Urinary bladder (tissue), 4 donors: ENCODE results near the gene PLAU. TPM values are rescaled to one million over a fixed set of nuclear protein-coding genes. Genes with fewer than 3 reads are reported as not detected.
"Not testable (repeated sequence)": the region's sequence is repeated elsewhere in the genome, so short reads cannot be mapped to it uniquely, and the experiment has no call there.

ENCODE experiments used
- DNase-seq: peaks from one replicate; pipeline ENCODE4 v3.0.0-alpha.2; 2015; ENCODE audit errors: extremely low spot score
- H3K27ac ChIP-seq: one replicate; pipeline ENCODE4 v1.5.1; 2013; ENCODE audit warnings: low read depth, mild to moderate bottlenecking, moderate library complexity
- H3K36me3 ChIP-seq: one replicate; pipeline ENCODE4 v1.6.1; 2013; ENCODE audit warnings: mild to moderate bottlenecking, moderate library complexity; ENCODE audit not compliant: insufficient read depth
- H3K4me1 ChIP-seq: one replicate; pipeline ENCODE4 v1.6.1; 2013; ENCODE audit warnings: mild to moderate bottlenecking, moderate library complexity; ENCODE audit not compliant: insufficient read depth
- H3K4me3 ChIP-seq: one replicate; pipeline ENCODE4 v1.5.1; 2013; ENCODE audit warnings: low read depth, low read length
- WGBS: extraction: QIAGEN DNeasy Blood & Tissue Kit; methylation state at CpG from one replicate; pipeline ENCODE4 v1.1.7; 2013; 5-methylcytosine and 5-hydroxymethylcytosine counted together
- polyA plus RNA-seq: library from polyadenylated mRNA; stranded (reverse); fragments of 200-250 nt; gene quantifications from one replicate; pipeline ENCODE4 v1.2.3, GENCODE V29; 2013
- total RNA-seq: library from RNA; depleted of rRNA; stranded (reverse); fragments of >200 nt; gene quantifications from one replicate; pipeline ENCODE4 v1.2.3, GENCODE V29; 2014
- donor health status: healthy with polysubstance abuse.
- donor health status: healthy.

Gene PLAU
- total and polyA plus RNA-seq, 2 donors = 9.5 to 10.0 TPM

DNA sequence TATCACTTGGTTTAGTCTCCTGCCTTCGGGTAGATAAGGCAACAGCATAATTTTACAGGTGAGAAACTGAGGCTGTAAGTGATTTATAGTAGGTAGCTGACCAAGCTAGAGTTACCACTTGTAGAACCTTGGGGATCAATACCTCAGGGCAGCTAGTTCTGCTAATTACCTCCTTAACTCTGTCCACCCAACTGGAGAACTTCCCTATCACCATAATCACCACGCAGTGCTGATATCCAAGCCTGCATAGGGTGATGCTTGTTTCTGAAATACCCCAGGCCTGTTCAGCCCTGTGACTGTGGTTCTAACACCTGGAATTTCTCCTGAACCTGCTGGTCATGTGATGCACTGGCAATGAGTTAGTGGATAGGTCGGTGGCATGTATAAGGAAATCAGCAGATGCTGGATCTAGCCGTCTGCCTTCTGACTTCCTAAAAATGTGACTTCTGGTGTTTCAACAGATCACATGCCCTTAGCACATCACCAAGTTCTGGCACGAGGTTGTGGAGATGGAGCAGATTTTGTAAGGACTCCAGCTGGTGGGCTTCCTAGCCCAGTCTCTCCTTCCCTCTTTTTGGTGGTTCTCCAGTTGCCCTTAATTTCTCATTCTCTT, 15.3 kb downstream of the PLAU start:
- DNase-seq = no peak
- H3K36me3 ChIP-seq = no peaks in the 10 kb centered on the region
- H3K27ac ChIP-seq = no peak overlapping the region
- no peak overlapping the region for H3K4me3 ChIP-seq
- 87% methylated on average over 5 of the region's 5 CpGs for WGBS
- no peaks in the 10 kb centered on the region for H3K4me1 ChIP-seq

GRCh38 chr10:73930630-73931327, 19.8 kb downstream of the PLAU start:
- H3K36me3 ChIP-seq, H3K27ac ChIP-seq, H3K4me3 ChIP-seq, H3K4me1 ChIP-seq, DNase-seq: not testable (repeated sequence)
- 81% methylated on average over 13 of the region's 13 CpGs for WGBS

- no peak for DNase-seq
- H3K4me1 ChIP-seq = no peaks in the 10 kb centered on the region
- no peak overlapping the region for H3K4me3 ChIP-seq
- 81% methylated on average over 13 of the region's 13 CpGs for WGBS
- peak overlapping the region; percentile 41 for H3K27ac ChIP-seq
- no peaks in the 10 kb centered on the region for H3K36me3 ChIP-seq
Measured at GRCh38 chr10:73931767-73932619, 21.1 kb downstream of the PLAU start.

GRCh38 chr10:73932620-73933112, 21.7 kb downstream of the PLAU start:
- H3K4me3 ChIP-seq = no peak overlapping the region
- H3K4me1 ChIP-seq = no peaks in the 10 kb centered on the region
- H3K27ac ChIP-seq = no peak overlapping the region
- 88% methylated on average over 6 of the region's 6 CpGs for WGBS
- H3K36me3 ChIP-seq = no peaks in the 10 kb centered on the region
- DNase-seq = no peak

DNA sequence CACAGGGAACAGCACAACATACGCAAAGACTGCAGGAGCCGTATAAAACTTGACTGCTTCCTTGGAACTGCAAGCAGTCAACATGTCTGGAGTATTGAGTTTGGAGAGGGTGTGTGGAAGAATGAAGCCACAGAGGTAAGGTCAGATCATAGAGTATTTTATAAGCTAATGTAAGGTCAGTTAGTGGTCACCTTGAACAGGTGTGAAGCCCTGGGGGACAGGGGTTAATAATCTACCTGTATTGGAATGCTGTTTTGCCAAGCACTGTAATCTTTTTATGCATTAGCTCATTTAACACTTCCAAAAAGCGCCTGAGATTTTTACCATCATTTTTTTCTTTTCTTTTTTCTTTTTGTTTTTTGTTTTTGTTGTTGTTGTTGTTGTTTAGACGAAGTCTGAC, 23.1 kb downstream of the PLAU start:
- H3K4me1 ChIP-seq = no peaks in the 10 kb centered on the region

GRCh38 chr10:73935895-73936294, 25.0 kb downstream of the PLAU start:
- 86% methylated on average over 3 of the region's 3 CpGs for WGBS
- no peaks in the 10 kb centered on the region for H3K4me1 ChIP-seq
- no peaks in the 10 kb centered on the region for H3K36me3 ChIP-seq
- no peak for DNase-seq
- H3K4me3 ChIP-seq = no peak overlapping the region
- no peak overlapping the region for H3K27ac ChIP-seq

More for the DNA sequence above, 23.1 kb downstream of the PLAU start:
- WGBS = 87% methylated on average over 4 of the region's 4 CpGs
- no peak overlapping the region for H3K4me3 ChIP-seq
- no peak overlapping the region for H3K27ac ChIP-seq
- DNase-seq = no peak
- H3K36me3 ChIP-seq = no peaks in the 10 kb centered on the region

DNA sequence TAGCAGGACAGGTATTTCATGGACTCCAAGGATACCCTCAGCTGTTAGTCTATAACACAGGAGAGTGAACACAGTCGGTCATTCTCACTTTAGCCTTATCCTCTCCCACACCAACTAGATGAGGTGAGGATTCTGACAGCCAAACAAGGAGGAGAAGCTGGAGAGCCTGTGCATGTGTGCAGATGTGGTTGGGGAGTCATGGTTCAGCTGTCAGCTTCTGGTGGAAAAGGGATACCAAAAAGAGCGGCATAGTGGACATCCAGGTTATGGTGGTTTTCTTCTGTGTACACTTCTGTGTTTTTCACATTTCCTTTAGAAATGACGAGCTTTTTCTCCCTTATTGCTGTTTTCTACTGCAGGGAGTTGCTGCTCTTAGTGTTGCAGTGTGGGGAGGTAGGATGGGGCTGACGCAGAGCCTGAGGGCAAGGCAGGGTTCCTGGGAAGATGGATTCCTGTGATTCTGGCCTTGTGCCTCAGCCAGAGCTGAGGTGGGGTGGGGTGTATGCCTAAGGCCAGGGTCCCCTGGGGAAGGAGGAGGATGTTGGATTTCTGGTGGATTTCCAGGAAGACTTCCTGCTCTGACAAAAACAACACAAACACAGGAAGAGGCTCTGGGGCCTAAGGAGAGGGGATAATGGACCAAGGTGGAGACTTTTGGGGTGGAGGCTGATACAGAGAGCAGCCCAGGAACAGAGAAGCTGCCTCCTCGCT, 26.6 kb downstream of the PLAU start:
- Histone ChIP-seq H3K27ac (no peak overlapping the region), H3K36me3 (no peaks in the 10 kb centered on the region), H3K4me3 (no peak overlapping the region), H3K4me1 (no peaks in the 10 kb centered on the region)
- WGBS = 76% methylated on average over 5 of the region's 5 CpGs
- no peak for DNase-seq

- 2% methylated on average over 28 of the region's 28 CpGs for WGBS
Measured at GRCh38 chr10:73940634-73941221, 29.8 kb downstream of the PLAU start.

DNA sequence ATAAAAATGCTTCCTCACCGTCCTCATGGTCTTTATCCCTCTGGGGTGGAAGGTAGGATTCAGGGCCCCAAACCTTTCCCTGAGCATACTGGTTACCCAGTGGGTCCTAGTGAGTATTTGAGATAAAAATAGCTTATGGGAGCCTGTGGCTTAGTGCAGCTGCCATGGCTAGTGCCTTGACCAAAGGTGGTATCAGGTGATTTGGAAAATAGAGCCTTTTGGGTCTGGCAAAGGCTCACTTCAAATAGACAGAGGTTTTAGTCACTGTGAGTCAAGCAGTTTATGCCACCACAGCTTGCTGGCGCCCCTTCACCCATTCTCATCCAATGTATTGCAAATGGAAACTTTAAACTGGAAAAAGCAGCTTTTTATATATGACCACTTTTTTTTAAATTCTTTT, 30.4 kb downstream of the PLAU start:
- DNase-seq = no peak
- WGBS = 87% methylated on average over 2 of the region's 2 CpGs

More at GRCh38 chr10:73940634-73941221, 29.8 kb downstream of the PLAU start:
- H3K36me3 ChIP-seq = no peaks in the 10 kb centered on the region
- DNase-seq = no peak
- no peaks in the 10 kb centered on the region for H3K4me1 ChIP-seq
- H3K27ac ChIP-seq = no peak overlapping the region
- H3K4me3 ChIP-seq = no peak overlapping the region

GRCh38 chr10:73944356-73945100, 33.6 kb downstream of the PLAU start:
- Histone ChIP-seq H3K27ac (no peak overlapping the region), H3K4me1 (no peaks in the 10 kb centered on the region), H3K4me3 (no peak overlapping the region), H3K36me3 (no peaks in the 10 kb centered on the region)
- 97% methylated on average over 35 of the region's 35 CpGs for WGBS
- DNase-seq = no peak

More for the DNA sequence above, 30.4 kb downstream of the PLAU start:
- no peaks in the 10 kb centered on the region for H3K36me3 ChIP-seq
- no peak overlapping the region for H3K27ac ChIP-seq
- H3K4me3 ChIP-seq = no peak overlapping the region
- no peaks in the 10 kb centered on the region for H3K4me1 ChIP-seq

GRCh38 chr10:73946253-73947145, 35.6 kb downstream of the PLAU start:
- H3K4me1 ChIP-seq = no peaks in the 10 kb centered on the region
- H3K36me3 ChIP-seq = no peaks in the 10 kb centered on the region
- H3K4me3 ChIP-seq = no peak overlapping the region
- WGBS = 88% methylated on average over 9 of the region's 9 CpGs
- no peak overlapping the region for H3K27ac ChIP-seq
- DNase-seq = no peak
